Lung microvascular endothelial cell (primary cell): Measurements from ENCODE around the gene HNRNPR. TPM values are rescaled to one million over a fixed set of nuclear protein-coding genes. Genes with fewer than 3 reads are reported as not detected.
"Not testable (repeated sequence)": the region's sequence is repeated elsewhere in the genome, so short reads cannot be mapped to it uniquely, and the experiment has no call there.

Experiments used
- DNase-seq, 2 donors: peaks; one replicate each; pipeline versions ENCODE4 v3.0.0 to v3.0.0-alpha.2; 2010; ENCODE audit warnings: low read depth in 2 of 2
- total RNA-seq: library from RNA; depleted of rRNA; stranded (reverse); fragments of >200 nt; gene quantifications from 2 replicates; pipeline ENCODE4 v1.2.1, GENCODE V29; 2014

The HNRNPR gene
- total RNA-seq, 1 donor from 2014 or later: 53.6 TPM

DNA sequence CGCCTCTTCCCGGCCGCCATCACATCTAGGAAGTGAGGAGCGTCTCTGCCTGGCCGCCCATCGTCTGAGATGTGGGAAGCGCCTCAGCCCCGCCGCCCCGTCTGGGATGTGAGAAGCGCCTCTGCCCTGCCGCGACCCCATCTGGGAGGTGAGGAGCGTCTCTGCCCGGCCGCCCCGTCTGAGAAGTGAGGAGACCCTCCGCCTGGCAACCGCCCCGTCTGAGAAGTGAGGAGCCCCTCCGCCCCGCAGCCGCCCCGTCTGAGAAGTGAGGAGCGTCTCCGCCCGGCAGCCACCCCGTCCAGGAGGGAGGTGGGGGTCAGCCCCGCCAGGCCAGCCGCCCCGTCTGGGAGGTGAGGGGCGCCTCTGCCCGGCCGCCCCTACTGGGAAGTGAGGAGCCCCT lies 86.7 kb downstream of the HNRNPR start:
- DNase-seq: not testable (repeated sequence)

Other genes starting within 250 kb of the HNRNPR start
- 29.4 and 30.4 TPM in 2 replicates for gene LUZP1, start 175.4 kb downstream of the HNRNPR start, total RNA-seq
- gene HTR1D, start 126.8 kb downstream of the HNRNPR start, total RNA-seq: under 0.01 and 0.22 TPM in 2 replicates
- 14.1 and 17.7 TPM in 2 replicates for gene ZNF436, start 25.6 kb upstream of the HNRNPR start, total RNA-seq
- gene TCEA3, start 80.5 kb upstream of the HNRNPR start, total RNA-seq: 0.20 and 0.22 TPM in 2 replicates
- gene ASAP3, start 139.9 kb upstream of the HNRNPR start, total RNA-seq: 3.4 and 5.4 TPM in 2 replicates
- 0.40 and 0.87 TPM in 2 replicates for gene E2F2, start 186.9 kb upstream of the HNRNPR start, total RNA-seq
- 479 and 520 TPM in 2 replicates for gene ID3, start 215.2 kb upstream of the HNRNPR start, total RNA-seq